MM.1S (cell line): ENCODE data around the gene LCN12.

Experiments
- CTCF ChIP-seq: fragments of 300-600 bp; sonication (generic); IDR thresholded peaks from 2 replicates; pipeline ENCODE4 v1.5.1; 2016; ENCODE audit warnings: antibody characterized with exemption, low read length, mixed read lengths
- EZH2 ChIP-seq: fragments of 300-600 bp; sonication (generic); optimal IDR thresholded peaks from 2 replicates; pipeline ENCODE3; 2017; ENCODE audit warnings: low read depth, mild to moderate bottlenecking, antibody characterized with exemption, low read length, mixed read lengths
- EZH2phosphoT487 ChIP-seq: fragments of 300-600 bp; sonication (generic); IDR thresholded peaks from 2 replicates; pipeline ENCODE4 v1.6.1; 2018; ENCODE audit warnings: antibody characterized with exemption, low read length

- TF ChIP-seq CTCF: peak; percentile 24; the same call in 1 of the 2 replicates
- TF ChIP-seq EZH2phosphoT487: no peak
- no peak for TF ChIP-seq EZH2
Measured at GRCh38 chr9:136949817-136950655, 2.0 kb upstream of the LCN12 start.
